HG03460 (cell line): ENCODE data around the gene SIM2.

Experiments
- ATAC-seq: cut with Tn5 transposase; IDR thresholded peaks from one replicate; pipeline ENCODE4 v1.9.1; 2021; ENCODE audit not compliant: unreplicated experiment

The SIM2 gene

DNA sequence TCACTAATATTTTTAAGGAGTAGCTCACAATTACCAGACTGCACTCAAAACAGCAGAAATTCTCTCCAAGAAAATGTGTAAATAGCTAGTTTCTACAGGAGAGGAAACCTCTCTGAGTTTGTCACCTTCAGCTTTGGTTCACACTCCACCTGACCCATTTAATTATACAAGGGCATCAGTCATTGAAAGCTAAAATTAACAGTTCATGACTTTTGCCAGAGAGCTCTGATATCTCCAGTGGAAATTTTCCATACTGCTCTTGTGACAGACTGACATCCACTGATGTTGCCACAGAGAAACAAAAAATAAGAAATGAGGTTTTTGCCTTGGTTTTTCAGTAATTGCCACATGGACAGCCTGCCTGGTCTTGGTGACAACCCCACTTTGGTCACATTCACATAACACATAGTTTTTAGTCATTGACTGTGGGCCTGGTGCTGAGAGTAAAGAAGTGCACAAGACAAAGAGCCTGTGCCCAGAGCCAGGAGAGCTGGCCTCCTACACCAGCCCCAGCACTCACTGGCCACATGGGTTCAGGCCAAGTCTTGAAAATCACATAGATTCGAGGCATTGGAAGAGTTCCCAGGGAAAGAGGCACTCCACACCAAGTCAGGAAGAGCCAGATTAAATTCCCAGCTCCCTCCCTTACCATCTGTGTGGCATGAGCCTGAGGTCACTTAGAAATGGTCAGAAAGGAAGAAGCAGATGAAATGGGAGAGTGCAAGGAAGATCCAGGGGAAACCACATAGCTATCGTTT, 13.8 kb upstream of the SIM2 start:
- no peak for ATAC-seq

DNA sequence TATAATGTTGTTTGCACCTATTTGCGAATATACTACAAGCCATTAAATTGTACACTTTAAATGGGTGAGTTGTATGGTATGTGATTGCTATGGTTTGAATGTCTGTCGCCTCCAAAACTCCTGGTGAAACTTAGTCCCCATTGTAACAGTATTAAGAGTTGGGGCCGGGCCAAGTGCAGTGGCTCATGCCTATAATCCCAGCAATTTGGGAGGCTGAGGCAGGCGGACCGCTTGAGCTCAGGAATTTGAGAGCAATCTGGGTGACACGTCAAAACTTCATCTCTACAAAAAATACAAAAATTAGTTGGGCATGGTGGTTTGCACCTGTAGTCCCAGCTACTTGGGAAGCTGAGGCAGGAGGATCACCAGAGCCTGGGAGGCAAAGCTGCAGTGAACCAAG, 12.0 kb upstream of the SIM2 start:
- no peak for ATAC-seq

DNA sequence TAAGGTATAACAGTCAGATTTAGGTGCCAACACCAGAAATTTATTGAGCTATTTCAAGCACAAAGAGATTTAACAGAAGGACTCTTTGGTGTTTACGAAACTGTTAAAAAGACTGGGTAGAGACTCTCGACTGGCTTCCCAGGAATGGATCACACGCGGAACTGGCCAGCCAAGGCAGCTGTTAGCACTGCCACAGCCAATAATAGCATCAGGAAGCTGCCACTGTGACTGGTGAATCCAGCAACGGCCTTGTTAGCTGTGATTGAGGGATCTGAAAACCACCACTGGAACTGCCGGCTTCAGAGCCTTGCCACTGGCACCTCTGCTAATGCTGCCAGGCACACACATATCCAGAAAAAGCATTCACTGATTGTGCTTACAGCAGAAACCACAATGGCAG, 10.6 kb upstream of the SIM2 start:
- ATAC-seq = no peak

DNA sequence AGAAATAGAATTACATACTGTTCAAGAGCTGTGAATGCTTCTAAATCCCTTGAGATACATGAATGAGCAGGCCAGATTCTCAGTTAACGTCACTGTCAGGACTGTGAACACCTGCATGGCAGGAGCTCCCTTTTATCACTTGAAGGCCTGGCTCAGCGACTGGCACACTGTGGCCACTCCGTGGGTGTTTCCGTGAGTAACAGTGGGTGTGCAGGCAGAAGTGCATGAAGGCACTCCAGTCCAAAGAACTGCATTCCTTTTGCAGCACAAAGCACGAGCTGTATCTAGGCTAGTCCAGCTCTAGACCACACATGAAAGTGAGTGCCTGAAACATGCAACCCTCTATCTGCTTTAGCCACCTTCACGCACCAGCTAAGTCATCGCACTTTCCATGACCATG, 9.6 kb upstream of the SIM2 start:
- ATAC-seq = no peak

DNA sequence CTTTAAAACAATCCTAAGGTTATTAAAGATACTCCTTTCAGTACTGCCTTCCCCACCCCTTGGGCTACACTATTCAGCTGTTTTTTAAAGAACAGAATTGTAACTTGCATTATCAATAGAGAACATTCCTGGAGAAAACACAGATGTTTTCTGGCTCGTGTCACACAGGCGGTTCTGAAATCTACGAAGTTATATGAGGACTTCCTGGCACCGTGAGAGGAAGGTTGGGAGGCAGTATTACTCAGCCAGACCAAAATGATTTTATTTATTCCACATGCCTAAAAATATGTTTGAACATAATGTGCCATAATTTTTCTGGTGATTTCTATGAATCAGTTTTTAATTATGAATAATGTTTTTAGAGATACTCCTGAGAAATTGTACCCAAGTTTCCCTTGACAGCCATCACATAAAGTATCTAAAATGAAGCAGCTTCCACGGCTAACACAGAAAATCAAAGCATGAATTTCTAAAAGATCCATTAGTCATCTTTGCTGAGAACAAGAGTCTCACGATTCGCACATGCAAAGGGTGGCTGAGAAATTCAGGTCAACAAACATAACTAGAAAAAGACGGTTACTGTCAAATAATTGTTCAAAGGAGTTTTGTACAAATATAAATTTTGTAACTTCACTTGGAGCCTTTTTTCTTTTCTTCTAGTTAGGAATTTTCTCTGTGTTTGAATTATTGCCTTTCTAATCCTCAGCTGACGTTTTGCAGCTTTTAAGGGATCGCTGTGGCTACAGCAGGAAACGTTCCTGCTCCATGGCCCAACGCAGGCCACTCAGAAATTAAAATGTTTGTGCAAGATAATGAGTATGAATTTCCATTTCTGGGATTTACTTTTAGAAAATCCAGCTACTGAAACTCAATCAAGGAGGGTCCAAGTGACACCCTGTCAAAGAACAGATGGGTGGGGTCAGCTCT, 8.0 kb upstream of the SIM2 start:
- ATAC-seq = no peak

DNA sequence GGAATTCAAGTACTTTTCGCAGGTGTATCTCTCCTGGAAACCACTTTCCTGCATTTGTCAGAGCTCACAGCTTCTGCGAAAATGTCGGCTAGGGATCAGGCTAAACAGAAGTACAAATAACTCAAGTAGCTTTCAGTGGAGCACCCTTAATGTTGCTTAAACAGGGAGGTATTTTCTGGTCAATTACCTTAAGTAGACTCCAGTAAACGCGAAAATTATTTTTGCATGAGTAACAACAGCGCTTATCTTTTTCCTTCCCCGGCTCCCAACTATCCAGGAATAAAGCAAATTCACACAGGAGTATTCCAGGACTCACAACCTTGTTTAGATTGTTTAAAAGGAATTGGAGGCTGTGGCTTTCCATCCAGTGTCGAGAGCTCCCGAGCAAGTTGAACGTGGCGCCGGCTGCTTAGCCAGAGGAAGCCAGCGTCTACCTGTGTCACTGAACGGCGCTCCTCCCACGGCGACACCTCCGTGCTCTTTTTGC, 7.3 kb upstream of the SIM2 start:
- no peak for ATAC-seq

DNA sequence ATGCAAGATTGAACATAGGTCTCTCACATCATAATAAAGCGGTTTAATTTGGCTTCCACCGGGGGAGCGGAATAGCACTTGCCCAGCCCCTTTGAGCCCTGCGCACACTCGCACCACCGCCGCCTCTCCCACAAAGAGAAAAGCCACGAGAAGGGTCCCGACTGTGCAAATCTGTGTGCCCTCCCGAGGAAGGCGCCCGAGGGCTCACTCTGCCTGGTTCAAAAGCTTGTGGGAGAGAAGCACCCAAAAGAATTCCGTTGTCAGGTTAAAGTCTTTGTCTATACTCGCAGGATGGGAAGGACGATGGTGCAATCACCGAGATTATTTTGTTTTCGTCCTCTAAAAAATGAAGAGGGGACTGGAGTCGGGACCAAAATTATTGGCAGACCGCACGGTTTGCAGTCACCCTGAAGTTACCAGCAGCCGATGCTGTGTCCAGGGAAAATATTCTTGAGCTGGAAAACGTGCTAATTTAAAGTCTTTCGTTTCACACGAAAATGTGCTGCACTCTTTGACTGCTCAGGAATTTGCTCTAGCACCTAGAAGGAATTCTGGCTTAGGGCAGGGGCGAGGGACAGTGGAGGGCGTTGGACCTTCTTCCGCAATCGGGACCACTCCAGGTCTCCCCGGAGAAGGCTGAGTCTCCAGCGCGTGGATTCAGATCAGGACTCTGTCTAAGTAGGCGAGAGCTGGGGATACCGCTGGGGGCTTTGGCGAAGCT, 6.6 kb upstream of the SIM2 start:
- ATAC-seq = no peak

DNA sequence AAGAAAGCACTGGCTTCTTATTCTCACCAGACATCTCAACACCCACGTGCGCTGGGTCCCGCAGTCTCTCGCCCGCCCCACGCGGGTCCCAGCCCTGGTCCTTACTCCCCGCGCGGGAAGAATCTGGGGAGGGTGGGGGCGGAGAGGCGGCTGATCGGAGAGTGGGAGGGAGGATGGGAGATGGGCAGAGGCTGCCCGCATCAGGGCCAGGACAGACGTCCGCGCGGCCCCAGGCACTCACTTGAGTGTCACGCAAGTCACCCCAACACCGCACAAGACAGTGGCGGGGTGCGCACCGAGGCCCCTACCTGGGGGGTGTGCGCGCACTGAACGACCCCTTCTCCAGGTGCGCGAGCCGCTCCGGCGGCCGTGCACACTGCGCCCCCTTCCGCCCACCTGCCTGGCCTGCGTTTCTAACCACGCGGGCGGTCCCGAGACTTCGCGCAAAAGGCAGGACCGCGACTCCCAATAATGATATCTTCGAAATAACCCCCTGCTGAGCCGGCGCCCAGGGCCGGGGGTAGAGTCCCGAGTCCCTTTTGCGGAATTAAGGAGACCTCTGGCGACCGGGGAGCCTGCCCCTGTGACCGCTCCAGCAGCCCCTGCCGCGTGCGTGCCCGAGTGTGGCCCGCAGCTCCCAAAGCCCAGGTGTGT, 6.0 kb upstream of the SIM2 start:
- no peak for ATAC-seq

DNA sequence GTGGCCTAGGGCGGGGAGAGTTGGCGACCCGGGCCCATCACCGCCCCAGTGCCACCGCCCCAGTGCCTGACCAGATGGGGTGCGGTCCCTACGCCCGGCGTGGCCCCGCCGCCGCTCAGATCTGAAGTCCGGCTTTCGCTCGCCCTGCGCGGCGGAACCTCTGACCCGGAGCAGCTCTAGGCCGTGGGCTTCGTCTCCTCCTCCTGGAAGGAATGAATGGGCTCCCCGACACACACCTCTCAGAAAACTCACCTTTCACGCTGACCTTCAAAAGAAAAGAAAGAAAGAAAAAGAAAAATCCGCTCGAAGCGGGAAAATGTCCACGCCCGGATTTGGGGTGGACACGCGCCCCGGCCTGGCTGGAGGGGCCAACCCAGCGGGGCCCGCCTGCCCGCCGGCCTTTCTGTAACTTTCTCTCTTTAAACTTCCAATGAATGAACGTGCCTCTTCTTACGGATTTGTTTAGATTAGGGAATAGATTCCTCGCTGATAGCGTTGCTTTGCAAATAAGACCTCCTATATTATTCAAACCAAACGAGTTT, 5.4 kb upstream of the SIM2 start:
- ATAC-seq = no peak

DNA sequence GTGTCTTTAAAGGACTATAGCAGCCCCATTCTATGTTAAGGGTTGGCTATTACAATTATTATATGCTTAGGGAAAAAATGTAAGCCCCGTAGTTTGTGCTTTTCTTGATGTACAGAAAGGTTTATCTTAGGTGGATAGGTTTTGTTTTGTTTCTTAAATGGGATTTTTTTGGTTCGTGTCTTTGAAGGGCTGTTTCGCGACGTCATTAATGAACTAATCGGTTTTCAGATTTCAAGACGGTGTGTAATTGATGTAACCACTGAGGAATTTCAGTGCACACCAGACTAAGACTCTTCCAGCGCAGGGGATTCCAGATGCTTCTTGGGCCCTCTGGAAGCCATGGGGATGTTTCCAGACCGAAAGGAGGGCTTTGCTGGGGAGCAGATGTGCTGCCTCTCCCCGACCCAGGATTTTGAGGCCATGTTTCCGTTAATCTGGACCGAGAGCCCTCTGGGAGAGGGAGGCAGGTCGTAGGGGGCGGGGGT, 4.8 kb upstream of the SIM2 start:
- no peak for ATAC-seq

DNA sequence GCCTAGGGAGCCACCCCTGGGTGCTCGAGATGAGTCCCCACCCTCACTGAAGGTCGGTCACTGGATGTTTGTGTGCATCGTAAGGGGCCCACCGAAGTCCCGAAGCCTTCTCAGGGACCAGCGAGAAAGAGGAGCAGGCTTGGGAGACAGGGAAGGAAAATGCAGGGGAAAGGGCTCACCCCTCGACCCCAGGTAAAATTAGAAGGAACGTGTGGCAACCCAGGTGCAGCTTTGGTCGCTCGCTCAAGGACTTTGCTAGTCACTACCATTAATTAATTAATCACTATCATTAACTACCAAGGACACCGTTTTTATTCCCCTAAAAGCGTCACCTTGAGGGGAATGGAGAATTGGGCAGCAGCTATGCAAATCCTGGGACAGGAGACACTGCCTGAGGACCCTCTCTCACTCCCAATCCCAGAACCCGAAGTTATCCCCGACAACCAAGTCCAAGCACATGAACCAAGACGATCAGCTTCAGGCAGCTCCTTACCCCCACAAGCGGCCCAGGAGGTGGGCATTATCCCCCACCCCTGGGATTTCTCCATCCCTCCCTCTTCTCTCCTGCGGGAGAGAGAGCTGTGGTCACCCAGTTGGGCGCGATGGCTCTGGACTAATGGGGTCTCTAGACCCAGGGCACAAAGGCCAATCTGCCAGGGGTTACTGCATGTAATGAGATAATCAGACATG, 4.2 kb upstream of the SIM2 start:
- no peak for ATAC-seq

DNA sequence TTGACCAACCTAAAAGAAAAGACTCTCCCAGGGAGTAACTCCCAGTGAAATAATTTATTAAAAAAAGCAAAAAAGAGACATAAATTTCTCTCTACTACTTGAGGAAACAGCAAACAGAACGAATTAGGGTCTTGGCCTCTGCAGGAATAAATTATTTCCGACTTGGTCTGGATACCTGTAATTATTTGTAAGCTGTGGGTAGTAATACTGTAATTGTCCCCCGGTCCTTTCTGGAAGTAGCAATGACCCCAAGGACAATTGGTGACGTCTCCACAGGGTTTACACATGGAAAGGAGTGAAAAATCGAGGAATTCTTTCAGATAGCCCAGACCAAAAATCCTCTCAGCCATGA, 3.7 kb upstream of the SIM2 start:
- no peak for ATAC-seq

DNA sequence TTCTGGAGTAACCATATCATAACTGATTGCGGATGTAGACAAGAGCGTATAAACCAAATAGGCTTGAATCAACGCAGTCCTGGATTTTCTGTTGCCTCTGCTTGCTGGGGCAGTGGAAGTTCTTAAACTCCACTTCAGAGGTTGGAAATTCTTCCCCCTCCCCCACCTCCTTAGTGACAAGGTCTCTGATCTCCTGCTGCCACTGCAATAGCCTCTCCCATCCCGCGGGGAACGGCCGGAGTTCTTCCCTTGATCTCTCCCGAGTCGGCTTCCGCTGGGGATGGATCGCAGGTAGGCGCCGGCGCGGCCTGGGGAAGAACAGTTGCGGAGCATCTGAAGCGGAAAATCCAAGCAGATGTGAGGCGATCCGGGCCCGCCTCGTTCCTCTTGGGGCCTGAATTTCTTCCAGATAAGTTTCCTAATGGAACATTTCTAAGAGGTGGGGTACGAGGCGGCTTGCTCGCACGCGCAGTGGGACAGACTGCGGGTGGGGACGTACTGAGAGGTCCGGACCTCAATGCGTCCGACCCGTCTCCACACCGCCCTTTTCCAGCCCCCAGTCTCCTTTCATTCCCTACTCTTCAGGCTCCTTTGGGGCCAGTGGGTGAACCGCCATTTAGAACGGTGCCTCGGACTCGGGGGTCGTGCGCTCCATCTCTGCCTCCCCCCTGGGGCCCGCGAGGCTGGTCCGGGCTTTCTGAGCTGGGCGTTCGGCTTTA, 3.1 kb upstream of the SIM2 start:
- ATAC-seq = no peak

DNA sequence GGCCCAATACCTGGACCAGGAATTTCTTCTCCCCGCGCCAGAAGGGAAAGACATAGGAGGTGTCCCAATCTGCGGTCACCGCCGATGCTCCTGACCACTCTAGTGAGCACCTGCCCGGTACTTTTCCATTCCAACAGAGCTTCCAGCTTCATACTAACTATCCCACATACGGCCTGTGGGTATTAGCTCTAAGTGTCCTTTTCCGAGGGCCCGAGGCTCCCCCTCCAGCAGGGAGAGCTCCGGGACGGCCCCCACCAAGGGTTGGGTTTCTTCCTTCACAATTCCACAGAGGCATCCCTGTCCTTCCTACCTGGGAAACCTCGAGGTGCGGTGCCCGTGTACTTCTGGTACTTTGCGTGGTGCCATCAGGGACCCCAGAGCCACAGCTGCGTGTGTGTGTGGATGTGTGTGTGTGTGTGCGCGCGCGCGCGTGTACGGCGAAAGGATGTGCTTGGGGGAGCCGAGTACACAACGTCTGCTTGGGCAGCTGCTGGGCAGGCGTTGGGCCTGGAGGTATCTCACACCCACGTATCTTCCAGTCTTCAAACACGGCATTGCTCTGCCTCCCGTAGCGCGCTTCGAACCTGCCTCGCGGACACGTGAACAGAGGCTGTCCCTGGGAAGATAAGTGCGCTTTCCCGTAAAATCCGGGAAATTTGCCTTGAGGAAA, 2.4 kb upstream of the SIM2 start:
- ATAC-seq = no peak

DNA sequence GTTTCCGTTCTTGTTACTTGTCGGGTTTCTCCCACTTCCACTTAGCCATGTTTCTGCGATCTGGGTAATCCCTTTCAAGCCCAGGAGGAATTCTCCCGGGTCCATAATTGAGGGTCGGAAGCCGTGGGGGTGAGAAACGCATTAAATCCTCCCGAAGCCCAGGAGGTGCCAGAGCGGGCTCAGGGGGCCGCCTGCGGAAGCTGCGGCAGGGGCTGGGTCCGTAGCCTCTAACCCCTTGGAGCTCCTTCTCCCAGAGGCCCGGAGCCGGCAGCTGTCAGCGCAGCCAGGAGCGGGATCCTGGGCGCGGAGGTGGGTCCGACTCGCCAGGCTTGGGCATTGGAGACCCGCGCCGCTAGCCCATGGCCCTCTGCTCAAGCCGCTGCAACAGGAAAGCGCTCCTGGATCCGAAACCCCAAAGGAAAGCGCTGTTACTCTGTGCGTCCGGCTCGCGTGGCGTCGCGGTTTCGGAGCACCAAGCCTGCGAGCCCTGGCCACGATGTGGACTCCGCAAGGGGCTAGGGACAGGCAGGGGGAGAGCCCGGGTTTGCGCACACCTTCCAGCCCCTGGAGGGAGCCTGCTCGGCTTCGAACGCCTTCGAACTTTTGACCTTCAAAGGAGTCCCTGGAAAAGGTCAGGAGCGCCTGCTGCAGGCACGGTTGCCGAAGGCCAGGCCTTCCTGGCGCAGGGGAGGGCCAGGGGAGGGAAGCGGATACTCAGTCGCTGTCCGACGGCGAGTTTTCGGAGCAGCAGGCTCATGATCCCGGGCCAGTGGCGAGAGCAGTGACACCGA, 1.7 kb upstream of the SIM2 start:
- no peak for ATAC-seq

DNA sequence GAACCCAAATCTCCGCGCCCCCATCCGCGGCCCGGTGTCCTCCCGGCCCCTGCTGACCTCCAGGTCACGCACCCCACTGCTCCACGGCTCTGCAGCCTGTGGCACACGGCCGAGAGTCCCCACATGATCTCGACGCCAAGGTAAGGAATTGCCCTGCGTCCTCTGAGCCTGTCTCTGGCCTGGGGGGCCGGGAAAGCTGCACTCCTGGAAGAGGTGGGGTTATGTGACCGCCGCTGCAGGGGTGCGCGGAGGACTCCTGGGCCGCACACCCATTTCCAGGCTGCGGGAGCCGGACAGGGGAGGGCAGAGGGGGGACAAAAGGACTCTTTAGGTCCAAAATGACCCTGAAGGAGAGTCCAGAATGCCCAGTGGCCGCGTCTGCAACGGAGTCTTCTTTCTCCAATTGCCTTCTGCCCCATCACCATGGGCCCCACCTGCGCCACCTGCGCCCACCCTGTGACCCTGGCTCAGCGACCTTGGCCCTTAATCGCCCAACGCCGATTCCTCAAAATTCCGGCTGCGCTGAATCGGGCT, 997 bp upstream of the SIM2 start:
- ATAC-seq = no peak

DNA sequence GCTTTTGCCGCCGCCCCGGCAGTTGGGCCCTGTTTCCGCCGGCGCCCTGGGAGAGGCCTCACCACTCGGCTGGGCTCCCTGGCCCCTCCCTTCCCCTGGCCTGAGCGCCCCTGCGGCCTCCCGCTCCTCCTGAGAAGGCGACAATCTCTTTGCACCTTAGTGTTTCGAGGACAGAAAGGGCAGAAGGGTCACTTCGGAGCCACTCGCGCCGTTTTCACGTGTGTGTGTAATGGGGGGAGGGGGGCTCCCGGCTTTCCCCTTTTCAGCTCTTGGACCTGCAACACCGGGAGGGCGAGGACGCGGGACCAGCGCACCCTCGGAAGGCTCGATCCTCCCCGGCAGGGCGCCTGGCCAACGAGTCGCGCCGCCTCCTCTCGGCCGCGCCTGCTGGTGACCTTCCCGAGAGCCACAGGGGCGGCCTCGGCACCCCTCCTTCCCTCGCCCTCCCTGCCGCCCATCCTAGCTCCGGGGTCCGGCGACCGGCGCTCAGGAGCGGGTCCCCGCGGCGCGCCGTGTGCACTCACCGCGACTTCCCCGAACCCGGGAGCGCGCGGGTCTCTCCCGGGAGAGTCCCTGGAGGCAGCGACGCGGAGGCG, 432 bp upstream of the SIM2 start:
- ATAC-seq = no peak
